Uterus (tissue), 4 donors: ENCODE measurements around the gene CD59. TPM values are rescaled to one million over a fixed set of nuclear protein-coding genes. Genes with fewer than 3 reads are reported as not detected.

Source experiments
- DNase-seq, 2 donors: peaks; one replicate each; pipeline ENCODE4 v3.0.0-alpha.2; 2019 to 2020
- H3K27ac ChIP-seq, 2 donors: fragments of 200-600 bp; sonication (generic); 1 replicate in 1 of 2; 2 replicates in 1 of 2; pipeline ENCODE4 v1.5.1; 2016 to 2018
- H3K27me3 ChIP-seq, 2 donors: fragments of 200-600 bp; sonication (generic); one replicate each; pipeline ENCODE4 v1.5.1; 2018 to 2019; ENCODE audit warnings: control low read depth in 1 of 2
- H3K36me3 ChIP-seq, 2 donors: fragments of 200-600 bp; sonication (generic); one replicate each; pipeline ENCODE4 v1.5.1; 2019; ENCODE audit warnings: control low read depth in 1 of 2
- H3K4me1 ChIP-seq, 2 donors: fragments of 200-600 bp; sonication (generic); one replicate each; pipeline ENCODE4 v1.5.1; 2018 to 2019; ENCODE audit warnings: control low read depth in 1 of 2
- H3K4me3 ChIP-seq, 2 donors: fragments of 200-600 bp; sonication (generic); 1 replicate in 1 of 2; 2 replicates in 1 of 2; pipeline ENCODE4 v1.5.1; 2018 to 2019; ENCODE audit warnings: mild to moderate bottlenecking in 1 of 2
- H3K9me3 ChIP-seq, 2 donors: fragments of 200-600 bp; sonication (generic); one replicate each; pipeline ENCODE4 v1.5.1; 2019; ENCODE audit warnings: control low read depth in 1 of 2
- POLR2A ChIP-seq, 2 donors: fragments of 450-650 bp; IDR thresholded peaks; one replicate each; pipeline ENCODE4 v1.6.1; 2016; ENCODE audit warnings: antibody characterized with exemption in 2 of 2, mild to moderate bottlenecking in 1 of 2, moderate library complexity in 1 of 2
- intact Hi-C: fragments of 100-400 bp; cut with DNase I; formaldehyde crosslinking; loops from one replicate; pipeline ENCODE4 v1.15.1; 2023; ENCODE audit warnings: low total_unique reads
- total RNA-seq, 4 donors: library from RNA; depleted of rRNA in 3 of 4; stranded (reverse); fragments of >200 nt in 3 of 4; gene quantifications; one replicate each; pipeline versions ENCODE4 v1.1.0 to v1.2.4, GENCODE V29; 2014 to 2023
- TF ChIP-seq, protein P1 (sequence below), 4 experiments: fragments of 200-600 bp in 2 of 4; fragments of 450-650 bp in 2 of 4; sonication (generic) in 2 of 4; IDR thresholded peaks; one replicate each; pipeline ENCODE4 v1.5.1; 2016 to 2019; ENCODE audit warnings: antibody characterized with exemption in 4 of 4, mild to moderate bottlenecking in 2 of 4, moderate library complexity in 1 of 4
- donor health status: DM: yes; HTN: yes; CAD: no.

The CD59 gene
- total RNA-seq, 4 donors from 2014 or later, result 221 to 621 (median 300) TPM

DNA sequence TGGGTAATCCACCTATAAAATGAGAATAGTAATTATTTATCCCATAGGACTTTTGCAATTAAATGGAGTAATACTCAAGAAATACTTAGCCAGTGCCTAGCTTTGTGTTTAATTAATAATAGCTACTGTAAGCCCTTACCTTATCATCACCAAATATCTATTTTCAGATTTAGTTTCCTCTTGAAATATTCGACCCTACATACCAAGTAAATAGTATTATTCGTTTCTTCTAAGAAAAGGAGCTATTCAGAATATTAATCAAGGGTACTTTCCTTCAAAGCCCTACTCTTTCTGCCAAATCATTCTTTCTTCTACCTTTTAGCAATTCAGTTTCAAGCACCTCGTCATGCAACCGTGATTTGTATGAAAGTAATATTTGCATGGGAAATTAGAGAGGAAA lies 31.4 kb upstream of the CD59 start:
- Histone ChIP-seq H3K27ac (no peak overlapping the region), H3K27me3 (no peaks in the 10 kb centered on the region), H3K4me3 (no peak overlapping the region), H3K4me1 (no peaks in the 10 kb centered on the region), H3K9me3 (peaks cover 0 to 4% of the 10 kb centered on the region in 2 donors), H3K36me3 (peaks cover 0 to 2% of the 10 kb centered on the region in 2 donors)
- DNase-seq, result no peak
- intact Hi-C loops, result no loop called here
- TF ChIP-seq POLR2A (IDR thresholded peaks at IDR 0.05), result no peak
- TF ChIP-seq, protein P1, sequence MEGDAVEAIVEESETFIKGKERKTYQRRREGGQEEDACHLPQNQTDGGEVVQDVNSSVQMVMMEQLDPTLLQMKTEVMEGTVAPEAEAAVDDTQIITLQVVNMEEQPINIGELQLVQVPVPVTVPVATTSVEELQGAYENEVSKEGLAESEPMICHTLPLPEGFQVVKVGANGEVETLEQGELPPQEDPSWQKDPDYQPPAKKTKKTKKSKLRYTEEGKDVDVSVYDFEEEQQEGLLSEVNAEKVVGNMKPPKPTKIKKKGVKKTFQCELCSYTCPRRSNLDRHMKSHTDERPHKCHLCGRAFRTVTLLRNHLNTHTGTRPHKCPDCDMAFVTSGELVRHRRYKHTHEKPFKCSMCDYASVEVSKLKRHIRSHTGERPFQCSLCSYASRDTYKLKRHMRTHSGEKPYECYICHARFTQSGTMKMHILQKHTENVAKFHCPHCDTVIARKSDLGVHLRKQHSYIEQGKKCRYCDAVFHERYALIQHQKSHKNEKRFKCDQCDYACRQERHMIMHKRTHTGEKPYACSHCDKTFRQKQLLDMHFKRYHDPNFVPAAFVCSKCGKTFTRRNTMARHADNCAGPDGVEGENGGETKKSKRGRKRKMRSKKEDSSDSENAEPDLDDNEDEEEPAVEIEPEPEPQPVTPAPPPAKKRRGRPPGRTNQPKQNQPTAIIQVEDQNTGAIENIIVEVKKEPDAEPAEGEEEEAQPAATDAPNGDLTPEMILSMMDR (IDR thresholded peaks at IDR 0.05), result no peak

DNA sequence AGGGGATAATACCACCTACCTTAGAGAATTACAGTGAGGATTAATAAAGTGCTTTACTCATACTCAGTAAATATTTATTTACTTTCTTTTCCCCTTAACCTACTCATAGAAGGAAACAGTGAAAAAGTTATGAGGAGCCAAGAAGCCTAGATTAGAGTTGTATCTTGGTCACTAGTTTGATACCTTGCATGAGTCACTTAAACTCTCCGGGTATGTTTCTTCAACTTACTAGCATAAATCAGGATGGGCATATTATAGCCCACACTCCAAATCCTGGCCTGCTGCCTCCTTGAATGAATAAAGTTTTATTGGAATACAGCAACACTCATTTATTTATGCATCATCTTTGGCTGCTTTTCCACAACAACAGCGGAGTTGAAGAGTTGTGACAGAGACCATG lies 29.9 kb upstream of the CD59 start:
- intact Hi-C loops, result no loop called here
- TF ChIP-seq POLR2A (IDR thresholded peaks at IDR 0.05), result no peak
- TF ChIP-seq, protein P1 (IDR thresholded peaks at IDR 0.05), result no peak
- Histone ChIP-seq H3K4me1 (no peaks in the 10 kb centered on the region), H3K27me3 (no peaks in the 10 kb centered on the region), H3K9me3 (peaks cover 0 to 4% of the 10 kb centered on the region in 2 donors), H3K4me3 (no peak overlapping the region), H3K27ac (no peak overlapping the region), H3K36me3 (peaks cover 0 to 2% of the 10 kb centered on the region in 2 donors)
- DNase-seq, result no peak

DNA sequence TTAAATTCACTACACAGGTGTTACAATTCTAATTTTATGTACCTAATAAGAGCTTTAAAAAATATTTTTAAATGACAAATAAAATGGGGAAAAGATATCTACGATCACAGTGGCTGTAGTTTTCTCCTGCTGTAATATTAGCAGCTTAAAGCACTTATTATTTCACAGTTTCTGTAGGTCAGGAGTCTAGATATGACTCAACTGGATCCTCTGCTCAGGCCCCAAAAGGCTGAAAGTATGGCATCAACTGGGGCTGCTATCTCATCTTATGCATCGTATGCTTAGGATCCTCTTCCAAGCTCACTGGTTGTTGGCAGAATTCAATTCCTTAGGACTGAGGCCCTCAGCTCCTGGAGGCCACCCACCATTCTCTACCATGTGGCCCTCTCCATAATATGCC lies 25.2 kb upstream of the CD59 start:
- Histone ChIP-seq H3K4me1 (no peaks in the 10 kb centered on the region), H3K9me3 (peaks cover 0 to 4% of the 10 kb centered on the region in 2 donors), H3K27me3 (no peaks in the 10 kb centered on the region), H3K27ac (no peak overlapping the region), H3K36me3 (peaks cover 0 to 2% of the 10 kb centered on the region in 2 donors), H3K4me3 (no peak overlapping the region)
- intact Hi-C loops, result no loop called here
- TF ChIP-seq POLR2A (IDR thresholded peaks at IDR 0.05), result no peak
- TF ChIP-seq, protein P1 (IDR thresholded peaks at IDR 0.05), result no peak
- DNase-seq, result no peak

DNA sequence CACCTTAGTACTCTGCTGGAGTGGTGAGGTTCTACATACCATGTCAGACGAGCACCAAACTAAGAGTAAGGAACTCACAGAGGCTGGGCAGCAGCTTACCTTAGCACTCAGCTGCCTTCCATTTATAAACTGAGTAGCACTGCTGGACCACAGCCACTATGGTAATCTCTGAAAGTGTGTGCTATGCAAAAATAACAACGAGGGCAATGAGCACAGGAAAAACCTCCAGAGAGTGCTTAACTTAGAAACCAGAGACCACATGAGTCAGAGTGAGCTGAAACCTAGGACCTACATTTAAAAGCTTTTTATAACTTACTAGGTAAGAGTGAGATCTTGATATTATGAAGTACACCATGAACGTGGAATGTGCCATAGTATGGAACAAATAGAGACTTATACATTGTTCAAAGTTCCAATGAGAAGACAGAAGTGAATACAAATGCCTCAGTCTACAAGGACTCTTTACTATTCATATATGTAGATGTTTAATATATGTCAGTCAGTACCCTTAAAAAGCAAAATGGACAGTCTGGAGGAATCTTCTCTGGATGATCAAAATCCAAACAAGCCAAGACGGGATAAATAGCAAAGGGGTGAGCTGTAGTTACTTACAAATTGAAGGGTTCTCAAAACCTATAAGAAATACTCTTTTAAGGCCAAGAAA lies 17.2 kb upstream of the CD59 start:
- TF ChIP-seq, protein P1 (IDR thresholded peaks at IDR 0.05), result no peak
- no peak for TF ChIP-seq POLR2A (IDR thresholded peaks at IDR 0.05)
- no peaks in the 10 kb centered on the region for H3K27me3 ChIP-seq
- H3K9me3 ChIP-seq, result no peaks in the 10 kb centered on the region
- H3K36me3 ChIP-seq, result no peaks in the 10 kb centered on the region
- H3K4me3 ChIP-seq, result no peak overlapping the region
- no peaks in the 10 kb centered on the region for H3K4me1 ChIP-seq
- H3K27ac ChIP-seq, result no peak overlapping the region
- intact Hi-C loops, result no loop called here
- no peak for DNase-seq

DNA sequence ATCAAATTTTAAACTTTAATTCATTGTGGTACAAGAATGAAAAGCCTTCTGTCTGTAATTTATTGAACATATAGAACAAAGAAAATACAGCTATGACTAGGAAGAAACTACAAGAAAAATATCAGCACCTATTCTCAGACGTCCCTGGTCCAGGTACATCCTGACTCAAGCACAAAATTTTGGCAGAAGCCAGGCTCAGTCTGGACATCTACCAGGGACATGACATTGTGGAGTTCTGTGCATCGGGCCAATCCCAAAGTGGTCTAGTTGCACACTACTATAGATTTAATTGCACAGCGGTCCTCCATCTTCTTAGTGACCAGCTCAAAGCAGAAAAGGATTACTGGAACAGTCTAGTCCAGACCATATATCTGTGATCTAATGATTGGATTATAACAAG lies 15.7 kb upstream of the CD59 start:
- Histone ChIP-seq H3K36me3 (no peaks in the 10 kb centered on the region), H3K4me1 (no peaks in the 10 kb centered on the region), H3K27me3 (no peaks in the 10 kb centered on the region), H3K27ac (no peak overlapping the region), H3K9me3 (no peaks in the 10 kb centered on the region), H3K4me3 (no peak overlapping the region)
- intact Hi-C loops, result no loop called here
- no peak for TF ChIP-seq POLR2A (IDR thresholded peaks at IDR 0.05)
- TF ChIP-seq, protein P1 (IDR thresholded peaks at IDR 0.05), result no peak
- DNase-seq, result no peak
